Karpas-422 (cell line): ENCODE data around the gene KHDC4. TPM values are rescaled to one million over a fixed set of nuclear protein-coding genes. Genes with fewer than 3 reads are reported as not detected.

Experiments
- DNase-seq: peaks from one replicate; pipeline ENCODE4 v3.0.0-alpha.2; 2015
- H2AFZ ChIP-seq: fragments of 200-600 bp; sonication (generic); 2 replicates; pipeline ENCODE4 v1.6.1; 2014; ENCODE audit warnings: antibody characterized with exemption, low read length, mixed read lengths
- H3K27ac ChIP-seq: fragments of 200-600 bp; sonication (generic); 2 replicates; pipeline ENCODE4 v1.5.1; 2014; ENCODE audit warnings: mild to moderate bottlenecking, low read length, moderate library complexity
- H3K27me3 ChIP-seq: fragments of 200-600 bp; sonication (generic); 2 replicates; pipeline ENCODE4 v1.6.1; 2014; ENCODE audit warnings: low read length, mixed read lengths
- H3K36me3 ChIP-seq: fragments of 200-600 bp; sonication (generic); 2 replicates; pipeline ENCODE4 v1.6.1; 2014; ENCODE audit warnings: low read length, mixed read lengths; ENCODE audit not compliant: insufficient read depth
- H3K4me1 ChIP-seq: fragments of 200-600 bp; sonication (generic); 2 replicates; pipeline ENCODE4 v1.6.1; 2014; ENCODE audit warnings: mild to moderate bottlenecking, low read length, mixed read lengths
- H3K4me2 ChIP-seq: fragments of 200-600 bp; sonication (generic); 2 replicates; pipeline ENCODE4 v1.6.1; 2014; ENCODE audit warnings: low read length, low read depth, mild to moderate bottlenecking; ENCODE audit not compliant: poor library complexity, severe bottlenecking
- H3K4me3 ChIP-seq: fragments of 200-600 bp; sonication (generic); 2 replicates; pipeline ENCODE4 v1.5.1; 2014; ENCODE audit warnings: mild to moderate bottlenecking, antibody characterized with exemption, low read length, mixed read lengths
- H3K79me2 ChIP-seq: fragments of 200-600 bp; sonication (generic); 2 replicates; pipeline ENCODE4 v1.6.1; 2014; ENCODE audit warnings: mild to moderate bottlenecking, low read length, mixed read lengths
- H3K9ac ChIP-seq: fragments of 200-600 bp; sonication (generic); 2 replicates; pipeline ENCODE4 v1.6.0; 2014; ENCODE audit warnings: low read length
- H3K9me2 ChIP-seq: fragments of 200-600 bp; sonication (generic), shearing (Covaris generic); replicated peaks from 2 replicates; pipeline ENCODE4 v1.6.0; 2014; ENCODE audit warnings: mild to moderate bottlenecking, low read length, moderate library complexity; ENCODE audit not compliant: insufficient read depth
- H3K9me3 ChIP-seq: fragments of 300-700, 200-600 bp; sonication (generic); 2 replicates; pipeline ENCODE4 v1.6.1; 2014; ENCODE audit warnings: low read length, mixed read lengths
- H4K20me1 ChIP-seq: fragments of 200-600 bp; sonication (generic); 2 replicates; pipeline ENCODE4 v1.6.1; 2014; ENCODE audit warnings: mild to moderate bottlenecking, antibody characterized with exemption, low read length, low read depth; ENCODE audit not compliant: insufficient read depth
- small RNA-seq: library from RNA; depleted of rRNA; stranded (forward); fragments of <200 nt; gene quantifications from one replicate; pipeline ENCODE3, GENCODE V24; 2014
- total RNA-seq: library from RNA; depleted of rRNA; stranded (reverse); fragments of >200 nt; shearing (Covaris generic); gene quantifications from 2 replicates; pipeline ENCODE4 v1.2.3, GENCODE V29; 2014; ENCODE audit warnings: low replicate concordance; rRNA removed

The KHDC4 gene
- total RNA-seq, 1 experiment from 2014 or later = 63.2 TPM

DNA sequence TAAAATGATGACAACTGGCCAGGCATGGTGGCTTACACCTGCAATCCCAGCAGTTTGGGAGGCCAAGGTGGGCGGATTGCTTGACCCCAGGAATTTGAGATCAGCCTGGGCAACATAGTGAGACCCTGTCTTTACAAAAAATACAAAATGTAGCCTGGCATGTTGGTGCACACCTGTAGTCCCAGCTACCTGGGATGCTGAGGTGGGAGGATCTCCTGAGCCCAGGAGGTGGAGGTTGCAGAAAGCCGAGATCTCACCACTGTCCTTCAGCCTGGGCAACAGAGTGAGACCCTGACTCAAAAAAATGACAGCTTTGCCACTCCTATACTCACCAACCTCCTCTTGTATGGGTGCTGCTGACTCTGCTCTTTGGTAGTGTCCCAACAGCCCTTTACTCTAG is 56.3 kb downstream of the KHDC4 start:
- Histone ChIP-seq H2AFZ (no peak overlapping the region), H3K9me3 (no peaks in the 10 kb centered on the region), H3K9ac (no peak overlapping the region), H3K4me1 (peaks cover 8% of the 10 kb centered on the region), H4K20me1 (no peaks in the 10 kb centered on the region), H3K4me3 (no peak overlapping the region), H3K36me3 (no peaks in the 10 kb centered on the region; the same call in 1 of the 2 replicates), H3K27me3 (no peaks in the 10 kb centered on the region), H3K9me2 (no peaks in the 10 kb centered on the region), H3K27ac (no peak overlapping the region), H3K4me2 (no peak overlapping the region), H3K79me2 (no peaks in the 10 kb centered on the region; the same call in 1 of the 2 replicates)
- DNase-seq = no peak

DNA sequence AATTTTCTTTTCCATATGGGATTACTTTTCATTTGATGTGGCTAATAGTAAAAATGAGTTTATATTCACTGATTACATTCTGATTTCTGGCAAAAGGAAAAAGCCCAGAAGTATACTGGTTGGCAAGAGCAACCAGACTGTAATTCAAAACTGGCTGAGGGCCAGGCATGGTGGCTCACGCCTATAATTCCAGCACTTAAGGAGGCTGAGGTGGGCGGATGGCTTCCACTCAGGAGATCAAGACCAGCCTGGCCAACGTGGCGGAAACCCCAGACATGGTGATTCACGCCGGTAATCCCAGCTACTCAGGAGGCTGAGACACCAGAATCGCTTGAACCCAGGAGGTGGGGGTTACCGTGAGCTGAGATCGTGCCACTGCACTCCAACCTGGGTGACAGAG is 60.4 kb downstream of the KHDC4 start:
- Histone ChIP-seq H3K36me3 (no peaks in the 10 kb centered on the region), H4K20me1 (no peaks in the 10 kb centered on the region), H3K27me3 (no peaks in the 10 kb centered on the region), H3K4me1 (no peaks in the 10 kb centered on the region), H3K27ac (no peak overlapping the region), H3K4me2 (no peak overlapping the region), H3K79me2 (peaks cover 14% of the 10 kb centered on the region; the same call in 1 of the 2 replicates), H3K9me3 (no peaks in the 10 kb centered on the region), H3K9me2 (no peaks in the 10 kb centered on the region), H2AFZ (no peak overlapping the region), H3K4me3 (no peak overlapping the region), H3K9ac (no peak overlapping the region)
- DNase-seq = no peak

DNA sequence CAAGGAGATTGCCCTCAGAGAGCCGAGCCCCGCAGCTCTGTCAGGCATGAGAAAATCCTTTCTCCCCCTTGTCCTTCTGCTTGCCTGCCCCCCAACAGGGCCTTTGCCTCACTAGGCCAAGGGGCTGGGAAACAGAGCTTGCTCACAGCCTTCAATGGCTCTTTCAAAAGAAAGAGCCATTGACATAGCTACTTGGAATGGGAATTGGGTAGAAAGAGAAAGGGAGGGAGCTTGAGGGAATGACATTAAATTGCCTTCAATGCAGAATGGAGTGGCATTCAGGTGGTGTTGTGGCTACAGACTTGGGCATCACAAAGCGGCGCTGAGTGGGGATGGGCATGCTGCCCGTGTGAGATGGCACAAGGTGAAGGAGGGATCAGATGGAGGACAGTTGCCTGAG is 61.7 kb downstream of the KHDC4 start:
- Histone ChIP-seq H3K4me1 (no peaks in the 10 kb centered on the region), H2AFZ (no peak overlapping the region), H3K27me3 (no peaks in the 10 kb centered on the region), H3K27ac (no peak overlapping the region), H3K9ac (no peak overlapping the region), H3K36me3 (no peaks in the 10 kb centered on the region), H3K4me3 (no peak overlapping the region), H3K79me2 (peaks cover 27% of the 10 kb centered on the region), H3K9me3 (no peaks in the 10 kb centered on the region), H3K9me2 (no peaks in the 10 kb centered on the region), H3K4me2 (no peak overlapping the region), H4K20me1 (no peaks in the 10 kb centered on the region)
- no peak for DNase-seq

DNA sequence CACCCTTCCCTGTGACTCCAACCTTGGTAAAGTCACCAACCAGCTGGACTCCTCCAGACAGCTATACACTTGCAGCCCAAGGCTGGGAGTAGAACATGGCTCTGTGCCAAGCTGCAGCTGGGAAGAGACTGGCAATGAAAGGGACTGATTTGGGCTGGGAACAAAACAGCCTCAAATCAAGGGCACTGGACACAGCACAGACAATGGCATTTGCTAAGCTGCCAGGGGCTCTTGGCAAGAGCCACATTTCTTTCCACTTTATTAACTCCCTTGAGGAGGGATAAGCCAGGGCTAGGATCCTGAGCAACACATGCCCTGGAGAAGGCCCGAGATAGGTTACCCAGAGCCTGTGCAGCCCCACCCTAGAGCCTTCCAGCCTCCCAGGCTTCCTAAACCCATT is 62.8 kb downstream of the KHDC4 start:
- Histone ChIP-seq H3K36me3 (no peaks in the 10 kb centered on the region), H3K4me3 (no peak overlapping the region), H3K9me2 (no peaks in the 10 kb centered on the region), H3K9me3 (no peaks in the 10 kb centered on the region), H3K27me3 (no peaks in the 10 kb centered on the region), H2AFZ (no peak overlapping the region), H3K4me1 (no peaks in the 10 kb centered on the region), H3K9ac (no peak overlapping the region), H4K20me1 (no peaks in the 10 kb centered on the region), H3K79me2 (peaks cover 31% of the 10 kb centered on the region), H3K4me2 (no peak overlapping the region), H3K27ac (no peak overlapping the region)
- DNase-seq = no peak

DNA sequence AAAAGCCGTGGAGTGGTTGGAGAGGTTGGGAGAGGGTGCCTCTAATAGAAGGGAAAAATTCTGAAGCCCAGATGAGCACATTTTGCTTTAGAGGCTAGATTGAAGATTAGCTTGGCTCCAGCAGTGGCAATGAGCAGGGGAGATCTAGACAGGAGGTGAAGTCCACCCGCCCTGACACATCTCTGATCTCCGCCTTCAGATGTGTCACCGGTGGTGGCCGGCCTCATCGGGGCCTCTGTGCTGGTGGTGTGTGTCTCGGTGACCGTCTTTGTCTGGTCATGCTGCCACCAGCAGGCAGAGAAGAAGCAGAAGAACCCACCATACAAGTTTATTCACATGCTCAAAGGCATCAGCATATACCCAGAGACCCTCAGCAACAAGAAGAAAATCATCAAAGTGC is 66.4 kb downstream of the KHDC4 start:
- Histone ChIP-seq H3K36me3 (no peaks in the 10 kb centered on the region), H3K4me3 (no peak overlapping the region), H3K27ac (no peak overlapping the region), H3K9me2 (no peaks in the 10 kb centered on the region), H3K9me3 (no peaks in the 10 kb centered on the region), H3K4me2 (no peak overlapping the region), H3K27me3 (no peaks in the 10 kb centered on the region), H3K9ac (no peak overlapping the region), H3K79me2 (peaks cover 54% of the 10 kb centered on the region), H2AFZ (no peak overlapping the region), H3K4me1 (no peaks in the 10 kb centered on the region), H4K20me1 (no peaks in the 10 kb centered on the region)
- DNase-seq = peak; percentile 23

DNA sequence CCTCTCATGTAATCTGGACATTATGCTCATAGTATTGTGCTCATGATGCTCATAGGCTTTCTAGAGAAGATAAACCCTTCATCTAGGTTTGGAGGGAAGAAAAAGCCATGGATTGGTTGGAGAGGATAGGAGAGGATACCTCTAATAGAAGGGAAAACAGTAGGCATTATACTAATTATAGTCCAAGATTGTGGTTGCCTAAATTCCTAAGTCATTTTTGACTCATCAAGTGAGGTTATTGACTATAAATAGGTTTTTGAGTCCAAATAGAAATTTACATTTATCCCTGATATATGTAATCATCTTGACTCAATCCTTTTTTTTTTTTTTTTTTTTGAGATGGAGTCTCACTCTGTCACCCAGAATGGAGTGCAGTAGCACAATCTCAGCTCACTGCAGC is 69.8 kb downstream of the KHDC4 start:
- Histone ChIP-seq H3K4me1 (peaks cover 13% of the 10 kb centered on the region), H3K79me2 (peaks cover 66% of the 10 kb centered on the region), H3K9ac (no peak overlapping the region), H3K36me3 (no peaks in the 10 kb centered on the region), H3K9me3 (no peaks in the 10 kb centered on the region), H3K27me3 (no peaks in the 10 kb centered on the region), H3K4me2 (no peak overlapping the region), H2AFZ (no peak overlapping the region), H3K9me2 (no peaks in the 10 kb centered on the region), H3K4me3 (no peak overlapping the region), H3K27ac (no peak overlapping the region), H4K20me1 (no peaks in the 10 kb centered on the region)
- no peak for DNase-seq

Small RNA genes lying within 50 kb of the gene (small RNA-seq; reads per million reads assigned to genes)
- gene MIR6738 (not detected), gene RF00015 (not detected), gene SCARNA4 (not detected), gene SNORA80E (152 reads per million, percentile 99 among the genes with 10 or more reads in this experiment)

Other genes starting within 250 kb of the KHDC4 start
- 54.4 and 67.0 TPM in 2 replicates for gene YY1AP1, start 245.6 kb downstream of the KHDC4 start, total RNA-seq
- gene DAP3, start 245.3 kb downstream of the KHDC4 start, total RNA-seq = 102 and 107 TPM in 2 replicates
- 32.9 and 40.3 TPM in 2 replicates for gene GON4L, start 77.2 kb downstream of the KHDC4 start, total RNA-seq
- gene SYT11, start 74.8 kb downstream of the KHDC4 start, total RNA-seq = 40.8 and 51.2 TPM in 2 replicates
- gene RIT1, start 23.1 kb downstream of the KHDC4 start, total RNA-seq = 12.2 and 12.8 TPM in 2 replicates
- not detected in 2 replicates for gene RXFP4, start 7.2 kb upstream of the KHDC4 start, total RNA-seq
- gene ARHGEF2, start 44.1 kb upstream of the KHDC4 start, total RNA-seq = 85.1 and 207 TPM in 2 replicates
- gene SSR2, start 86.5 kb upstream of the KHDC4 start, total RNA-seq = 145 and 205 TPM in 2 replicates
- 29.1 and 37.9 TPM in 2 replicates for gene UBQLN4, start 119.4 kb upstream of the KHDC4 start, total RNA-seq
- gene LAMTOR2, start 120.4 kb upstream of the KHDC4 start, total RNA-seq = 106 and 167 TPM in 2 replicates
- gene RAB25, start 126.7 kb upstream of the KHDC4 start, total RNA-seq = not detected in 2 replicates
- 2.3 and 2.5 TPM in 2 replicates for gene MEX3A, start 148.1 kb upstream of the KHDC4 start, total RNA-seq
- gene LMNA, start 180.3 kb upstream of the KHDC4 start, total RNA-seq = 27.5 and 41.6 TPM in 2 replicates
- 46.7 and 66.7 TPM in 2 replicates for gene SEMA4A, start 219.2 kb upstream of the KHDC4 start, total RNA-seq